Osteoblast (primary cell): ENCODE results near the gene TYROBP. TPM values are rescaled to one million over a fixed set of nuclear protein-coding genes. Genes with fewer than 3 reads are reported as not detected.
A peak's percentile ranks its signal among the peaks of the same experiment; 100 is the strongest.

ENCODE experiments used
- DNase-seq: peaks from one replicate; pipeline ENCODE4 v3.0.0; 2011; ENCODE audit warnings: low spot score, mixed read lengths; ENCODE audit not compliant: insufficient read length; ENCODE audit errors: missing footprints
- H2AFZ ChIP-seq: 2 replicates; pipeline ENCODE4 v1.6.0; 2011; ENCODE audit warnings: mild to moderate bottlenecking, low read length
- H3K27ac ChIP-seq: 2 replicates; pipeline ENCODE4 v1.5.1; 2011; ENCODE audit warnings: mild to moderate bottlenecking, low read depth, low read length, moderate library complexity
- H3K27me3 ChIP-seq: 2 replicates; pipeline ENCODE4 v1.6.0; 2012; ENCODE audit warnings: mild to moderate bottlenecking, control low read depth, inconsistent platforms, low read length, moderate library complexity; ENCODE audit not compliant: insufficient read depth
- H3K36me3 ChIP-seq: 2 replicates; pipeline ENCODE4 v1.5.1; 2011; ENCODE audit warnings: mild to moderate bottlenecking, low read length, control low read depth, moderate library complexity; ENCODE audit not compliant: insufficient read depth
- H3K4me1 ChIP-seq: 2 replicates; pipeline ENCODE4 v1.5.1; 2011; ENCODE audit warnings: mild to moderate bottlenecking, low read length, control low read depth, moderate library complexity; ENCODE audit not compliant: insufficient read depth
- H3K4me2 ChIP-seq: 2 replicates; pipeline ENCODE4 v1.6.0; 2011; ENCODE audit warnings: mild to moderate bottlenecking, low read length; ENCODE audit not compliant: insufficient read depth
- H3K4me3 ChIP-seq: fragments of 200-600 bp; sonication (generic); 3 replicates; pipeline ENCODE4 v1.5.1; 2012; ENCODE audit warnings: mild to moderate bottlenecking, low read length, inconsistent platforms; ENCODE audit not compliant: insufficient read depth
- H3K79me2 ChIP-seq: 2 replicates; pipeline ENCODE4 v1.6.0; 2012; ENCODE audit warnings: mild to moderate bottlenecking, low read length, control low read depth, inconsistent platforms; ENCODE audit not compliant: insufficient read depth
- H3K9me3 ChIP-seq: 2 replicates; pipeline ENCODE4 v1.5.1; 2011; ENCODE audit warnings: low read depth, low read length, control low read depth
- H4K20me1 ChIP-seq: 2 replicates; pipeline ENCODE4 v1.6.0; 2012; ENCODE audit warnings: mild to moderate bottlenecking, low read length, control low read depth; ENCODE audit not compliant: insufficient read depth
- CTCF ChIP-seq: IDR thresholded peaks from 2 replicates; pipeline ENCODE4 v1.5.1; 2011; ENCODE audit warnings: mild to moderate bottlenecking, low read depth, low read length, moderate library complexity; ENCODE audit errors: extremely low read depth
- small RNA-seq: library from RNA; depleted of rRNA; stranded (forward); fragments of <200 nt; gene quantifications from one replicate; pipeline ENCODE3, GENCODE V24; 2012
- total RNA-seq: library from RNA; depleted of rRNA; stranded (reverse); fragments of >200 nt; gene quantifications from 2 replicates; pipeline ENCODE4 v1.2.3, GENCODE V29; 2012

Gene TYROBP
- total RNA-seq, 1 donor, result 0.36 TPM

- Histone ChIP-seq H3K27ac (no peak overlapping the region), H4K20me1 (no peaks in the 10 kb centered on the region), H3K36me3 (no peaks in the 10 kb centered on the region), H3K79me2 (no peaks in the 10 kb centered on the region), H2AFZ (no peak overlapping the region), H3K4me2 (no peak overlapping the region), H3K27me3 (peaks cover 83% of the 10 kb centered on the region), H3K4me1 (peaks cover 3% of the 10 kb centered on the region), H3K9me3 (no peaks in the 10 kb centered on the region), H3K4me3 (no peak overlapping the region)
- DNase-seq, result peak; percentile 58
- no peak for TF ChIP-seq CTCF
Observed at GRCh38 chr19:35858311-35858710, 49.8 kb downstream of the TYROBP start.

GRCh38 chr19:35856546-35857149, 51.4 kb downstream of the TYROBP start, which contains the start of gene KIRREL2:
Gene KIRREL2, plus strand, starts transcription at chr19:35856911. Its CDS starts 209 bp downstream, at chr19:35857120.
- Histone ChIP-seq H3K4me3 (peak within 1 kb of the TSS; percentile 57), H2AFZ (no peak within 1 kb of the TSS), H3K4me1 (peaks cover 3% of the 10 kb centered on the region), H4K20me1 (no peaks in the 10 kb centered on the region), H3K27ac (no peak within 1 kb of the TSS), H3K79me2 (no peaks in the 10 kb centered on the region), H3K4me2 (peak within 1 kb of the TSS; percentile 64), H3K36me3 (no peaks in the 10 kb centered on the region), H3K9me3 (no peaks in the 10 kb centered on the region), H3K27me3 (peaks cover 79% of the 10 kb centered on the region)
- DNase-seq, result peak; percentile 85
- TF ChIP-seq CTCF, result no peak

Small RNAs within 50 kb of the gene (small RNA-seq; reads per million reads assigned to genes)
- gene AF038458.1 (not detected), gene RN7SL402P (not detected)

Other genes starting within 250 kb of the TYROBP start
- gene UPK1A, start 241.8 kb downstream of the TYROBP start, total RNA-seq, result not detected in 2 replicates
- not detected in 2 replicates for gene ZBTB32, start 203.7 kb downstream of the TYROBP start, total RNA-seq
- gene KMT2B, start 190.3 kb downstream of the TYROBP start, total RNA-seq, result 6.5 and 6.8 TPM in 2 replicates
- 0.72 and 0.88 TPM in 2 replicates for gene IGFLR1, start 165.8 kb downstream of the TYROBP start, total RNA-seq
- 5.8 and 8.8 TPM in 2 replicates for gene U2AF1L4, start 162.9 kb downstream of the TYROBP start, total RNA-seq
- gene PSENEN, start 162.6 kb downstream of the TYROBP start, total RNA-seq, result 8.8 and 11.6 TPM in 2 replicates
- 9.0 and 13.6 TPM in 2 replicates for gene LIN37, start 159.7 kb downstream of the TYROBP start, total RNA-seq
- gene HSPB6, start 151.3 kb downstream of the TYROBP start, total RNA-seq, result 9.1 and 14.5 TPM in 2 replicates
- gene PROSER3, start 150.1 kb downstream of the TYROBP start, total RNA-seq, result 5.8 and 6.2 TPM in 2 replicates
- gene ARHGAP33, start 132.7 kb downstream of the TYROBP start, total RNA-seq, result 2.2 and 2.4 TPM in 2 replicates
- gene PRODH2, start 95.5 kb downstream of the TYROBP start, total RNA-seq, result not detected in 2 replicates
- gene NPHS1, start 55.8 kb downstream of the TYROBP start, total RNA-seq, result not detected in 2 replicates
- gene KIRREL2, start 51.4 kb downstream of the TYROBP start, total RNA-seq, result not detected in 2 replicates
- 2.1 and 3.6 TPM in 2 replicates for gene APLP1, start 39.7 kb downstream of the TYROBP start, total RNA-seq
- 4.4 and 5.8 TPM in 2 replicates for gene NFKBID, start 7.8 kb downstream of the TYROBP start, total RNA-seq
- gene HCST, start 5.8 kb downstream of the TYROBP start, total RNA-seq, result 0.36 and 1.5 TPM in 2 replicates
- 4.4 and 6.9 TPM in 2 replicates for gene LRFN3, start 28.1 kb upstream of the TYROBP start, total RNA-seq
- 15.3 and 21.0 TPM in 2 replicates for gene SDHAF1, start 86.9 kb upstream of the TYROBP start, total RNA-seq
- under 0.01 TPM in 1 of 2 replicates, not detected in the other for gene SYNE4, start 100.5 kb upstream of the TYROBP start, total RNA-seq
- gene ALKBH6, start 105.9 kb upstream of the TYROBP start, total RNA-seq, result 8.3 and 12.3 TPM in 2 replicates
- gene CLIP3, start 124.6 kb upstream of the TYROBP start, total RNA-seq, result 13.4 and 21.2 TPM in 2 replicates
- 3.2 and 5.1 TPM in 2 replicates for gene THAP8, start 146.0 kb upstream of the TYROBP start, total RNA-seq
- 1.4 and 1.8 TPM in 2 replicates for gene WDR62, start 146.6 kb upstream of the TYROBP start, total RNA-seq
- not detected in 2 replicates for gene OVOL3, start 202.8 kb upstream of the TYROBP start, total RNA-seq
- 22.4 and 33.6 TPM in 2 replicates for gene POLR2I, start 206.6 kb upstream of the TYROBP start, total RNA-seq
- gene TBCB, start 207.2 kb upstream of the TYROBP start, total RNA-seq, result 126 and 136 TPM in 2 replicates
- 400 and 420 TPM in 2 replicates for gene CAPNS1, start 231.8 kb upstream of the TYROBP start, total RNA-seq
- 8.3 and 13.6 TPM in 2 replicates for gene COX7A1, start 244.2 kb upstream of the TYROBP start, total RNA-seq